ENCODE data around the gene DCBLD1.

GRCh38 chr6:117550078-117550600, 67.7 kb downstream of the DCBLD1 start:
- TF ChIP-seq CTCF (IDR thresholded peaks at IDR 0.05; ENCODE audit: low read depth, low read length, poor library complexity, severe bottlenecking) (no peak), EZH2phosphoT487 (IDR thresholded peaks at IDR 0.05; ENCODE audit: borderline replicate concordance, low read length) (no peak)
